Measurements from ENCODE around the gene SPOCK2. TPM values are rescaled to one million over a fixed set of nuclear protein-coding genes. Genes with fewer than 3 reads are reported as not detected.

Gene SPOCK2
- total and polyA plus RNA-seq, 2 of the 13 experiments (the other 11 are each of a cell fraction or from before 2014, with no cell fraction given), result 8.6 to 30.6 TPM

- TF ChIP-seq PBX3 (CRISPR knock-in tag; IDR thresholded peaks at IDR 0.05; ENCODE audit: borderline replicate concordance), result no peak
- no peak for TF ChIP-seq MXD3 (CRISPR knock-in tag; IDR thresholded peaks at IDR 0.05)
- TF ChIP-seq ZNF768 (CRISPR knock-in tag; IDR thresholded peaks at IDR 0.05), result peak; percentile 87
- TF ChIP-seq TERF1 (CRISPR knock-in tag; IDR thresholded peaks at IDR 0.05), result no peak
- TF ChIP-seq NPAS2 (CRISPR knock-in tag; IDR thresholded peaks at IDR 0.05; ENCODE audit: borderline replicate concordance), result no peak
- TF ChIP-seq ATF7-NPFF (CRISPR knock-in tag; IDR thresholded peaks at IDR 0.05; ENCODE audit: low read depth), result no peak
- TF ChIP-seq ZNF577 (CRISPR knock-in tag; IDR thresholded peaks at IDR 0.05; ENCODE audit: borderline replicate concordance, low read depth), result no peak
- no peak for TF ChIP-seq HNRNPUL1 (IDR thresholded peaks at IDR 0.05; ENCODE audit: low read depth, low read length)
- TF ChIP-seq ZNF652 (CRISPR knock-in tag; IDR thresholded peaks at IDR 0.05; ENCODE audit: borderline replicate concordance, low read depth), result no peak
- no peak for TF ChIP-seq CREBL2 (CRISPR knock-in tag; IDR thresholded peaks at IDR 0.05; ENCODE audit: borderline replicate concordance)
- no peak for TF ChIP-seq ZNF20 (CRISPR knock-in tag; IDR thresholded peaks at IDR 0.05)
- TF ChIP-seq SRSF1 (optimal IDR thresholded peaks at IDR 0.05; ENCODE audit: low read depth, low read length), result no peak
- TF ChIP-seq ZNF326 (CRISPR knock-in tag; IDR thresholded peaks at IDR 0.05; ENCODE audit: borderline replicate concordance), result no peak
- TF ChIP-seq ZNF138 (CRISPR knock-in tag; IDR thresholded peaks at IDR 0.05; ENCODE audit: low read depth), result no peak
- TF ChIP-seq ZNF746 (CRISPR knock-in tag; IDR thresholded peaks at IDR 0.05), result no peak
- no peak for TF ChIP-seq NONO (IDR thresholded peaks at IDR 0.05)
- TF ChIP-seq NONO (CRISPR knock-in tag; conservative IDR thresholded peaks at IDR 0.05), result peak; percentile 75; the same call in 1 of the 2 replicates
- TF ChIP-seq IKZF1 (IDR thresholded peaks at IDR 0.05), result no peak
- TF ChIP-seq ZNF18 (CRISPR knock-in tag; IDR thresholded peaks at IDR 0.05; ENCODE audit: insufficient replicate concordance), result no peak
- TF ChIP-seq ZMYM2 (CRISPR knock-in tag; IDR thresholded peaks at IDR 0.05), result peak; percentile 98
- peak; percentile 88 for TF ChIP-seq CHD4 (IDR thresholded peaks at IDR 0.05; ENCODE audit: borderline replicate concordance, low read length)
- no peak for TF ChIP-seq ZBTB21 (CRISPR knock-in tag; IDR thresholded peaks at IDR 0.05)
- peak; percentile 77; the same call in 1 of the 2 replicates for TF ChIP-seq GATA4 (IDR thresholded peaks at IDR 0.05; ENCODE audit: borderline replicate concordance, low read depth)
- TF ChIP-seq ZBTB1 (CRISPR knock-in tag; IDR thresholded peaks at IDR 0.05; ENCODE audit: borderline replicate concordance), result no peak
- no peak for TF ChIP-seq ZNF790 (CRISPR knock-in tag; IDR thresholded peaks at IDR 0.05; ENCODE audit: borderline replicate concordance)
- TF ChIP-seq ZKSCAN5 (CRISPR knock-in tag; IDR thresholded peaks at IDR 0.05), result no peak
- TF ChIP-seq PAX8 (CRISPR knock-in tag; IDR thresholded peaks at IDR 0.05; ENCODE audit: borderline replicate concordance), result no peak
- no peak for TF ChIP-seq ZNF296 (CRISPR knock-in tag; conservative IDR thresholded peaks at IDR 0.05)
These were observed 49.8 kb downstream of the SPOCK2 start (continued) for GRCh38 chr10:72038458-72039001.

Measured in HepG2 (cell line).